Trophoblast cell (in vitro differentiated cells and primary cell): ENCODE measurements around the gene GOLGA6L10.
"Not testable (repeated sequence)": the region's sequence is repeated elsewhere in the genome, so short reads cannot be mapped to it uniquely, and the experiment has no call there.

Source experiments
- DNase-seq, 2 donors: peaks; one replicate each; pipeline ENCODE4 v3.0.0-alpha.2; 2016
- H2AFZ ChIP-seq: 2 replicates; pipeline ENCODE4 v1.6.1; 2013; ENCODE audit warnings: low read length, moderate library complexity, mild to moderate bottlenecking; ENCODE audit not compliant: insufficient read depth, poor library complexity
- H2AK5ac ChIP-seq: 2 replicates; pipeline ENCODE4 v1.6.1; 2013; ENCODE audit warnings: mild to moderate bottlenecking, low read length
- H2BK120ac ChIP-seq: 2 replicates; pipeline ENCODE4 v1.6.1; 2013; ENCODE audit warnings: low read length, mild to moderate bottlenecking, moderate library complexity; ENCODE audit not compliant: insufficient read depth, poor library complexity
- H2BK12ac ChIP-seq: 2 replicates; pipeline ENCODE4 v1.6.1; 2013; ENCODE audit warnings: mild to moderate bottlenecking, low read length, moderate library complexity
- H2BK5ac ChIP-seq: 2 replicates; pipeline ENCODE4 v1.6.1; 2013; ENCODE audit warnings: low read length, low read depth, moderate library complexity, mild to moderate bottlenecking; ENCODE audit not compliant: poor library complexity
- H3K14ac ChIP-seq: 2 replicates; pipeline ENCODE4 v1.6.1; 2013; ENCODE audit warnings: mild to moderate bottlenecking, low read length
- H3K18ac ChIP-seq: 2 replicates; pipeline ENCODE4 v1.6.1; 2013; ENCODE audit warnings: mild to moderate bottlenecking, low read length
- H3K23ac ChIP-seq: 2 replicates; pipeline ENCODE4 v1.6.1; 2013; ENCODE audit warnings: low read length
- H3K27ac ChIP-seq: 2 replicates; pipeline ENCODE4 v1.5.1; 2013; ENCODE audit warnings: low read depth, mild to moderate bottlenecking, inconsistent platforms, low read length, moderate library complexity
- H3K27me3 ChIP-seq: 2 replicates; pipeline ENCODE4 v1.6.1; 2013; ENCODE audit warnings: inconsistent platforms, mild to moderate bottlenecking, low read length, moderate library complexity; ENCODE audit not compliant: insufficient read depth
- H3K36me3 ChIP-seq, 2 experiments: 1 replicate in 1 of 2; 2 replicates in 1 of 2; pipeline ENCODE4 v1.6.1; 2013; ENCODE audit warnings: low read length in 2 of 2, mild to moderate bottlenecking in 2 of 2, moderate library complexity in 1 of 2; ENCODE audit not compliant: insufficient read depth in 2 of 2, control insufficient read depth in 1 of 2
- H3K4ac ChIP-seq: 2 replicates; pipeline ENCODE4 v1.6.1; 2013; ENCODE audit warnings: low read depth, mild to moderate bottlenecking, low read length, moderate library complexity
- H3K4me1 ChIP-seq, 2 experiments: 1 replicate in 1 of 2; 2 replicates in 1 of 2; pipeline ENCODE4 v1.6.1; 2013; ENCODE audit warnings: low read length in 2 of 2, mild to moderate bottlenecking in 2 of 2, moderate library complexity in 1 of 2; ENCODE audit not compliant: insufficient read depth in 2 of 2, control insufficient read depth in 1 of 2
- H3K4me2 ChIP-seq: 2 replicates; pipeline ENCODE4 v1.6.1; 2013; ENCODE audit warnings: inconsistent platforms, mild to moderate bottlenecking, low read length, moderate library complexity
- H3K4me3 ChIP-seq: 2 replicates; pipeline ENCODE4 v1.5.1; 2013; ENCODE audit warnings: mild to moderate bottlenecking, low read depth, low read length, inconsistent platforms
- H3K79me1 ChIP-seq: one replicate; pipeline ENCODE4 v1.6.1; 2013; ENCODE audit warnings: low read length
- H3K79me2 ChIP-seq: 2 replicates; pipeline ENCODE4 v1.6.1; 2013; ENCODE audit warnings: low read length, mild to moderate bottlenecking; ENCODE audit not compliant: control insufficient read depth, insufficient read depth, poor library complexity
- H3K9ac ChIP-seq: 2 replicates; pipeline ENCODE4 v1.6.1; 2013; ENCODE audit warnings: mild to moderate bottlenecking, low read length
- H3K9me3 ChIP-seq: 2 replicates; pipeline ENCODE4 v1.6.1; 2013; ENCODE audit warnings: low read depth, mild to moderate bottlenecking, control low read depth, inconsistent platforms, low read length; ENCODE audit not compliant: insufficient read depth
- H4K12ac ChIP-seq: 2 replicates; pipeline ENCODE4 v1.6.1; 2013; ENCODE audit warnings: low read depth, mild to moderate bottlenecking, low read length, moderate library complexity
- H4K8ac ChIP-seq: 2 replicates; pipeline ENCODE4 v1.6.1; 2013; ENCODE audit warnings: low read depth, mild to moderate bottlenecking, low read length, moderate library complexity
- H4K91ac ChIP-seq: one replicate; pipeline ENCODE4 v1.6.1; 2013; ENCODE audit warnings: low read depth, mild to moderate bottlenecking, low read length, moderate library complexity
- WGBS: extraction: QIAGEN DNeasy Blood & Tissue Kit; methylation state at CpG from one replicate; pipeline ENCODE4 v1.1.7; 2013; ENCODE audit warnings: missing lambda C conversion rate; ENCODE audit not compliant: insufficient read length, insufficient coverage; ENCODE audit errors: extremely low coverage; 5-methylcytosine and 5-hydroxymethylcytosine counted together

The GOLGA6L10 gene

GRCh38 chr15:82320861-82321260 is 28.4 kb downstream of the GOLGA6L10 start:
- not testable (repeated sequence) for H4K12ac ChIP-seq, H3K27ac ChIP-seq, H3K18ac ChIP-seq, H3K9ac ChIP-seq, H3K4me1 ChIP-seq, H2BK5ac ChIP-seq, H2AK5ac ChIP-seq, H3K9me3 ChIP-seq, H3K4me2 ChIP-seq, H3K79me1 ChIP-seq, H2BK12ac ChIP-seq, H3K4me3 ChIP-seq, H3K27me3 ChIP-seq, H2AFZ ChIP-seq, H4K91ac ChIP-seq, H4K8ac ChIP-seq, H3K79me2 ChIP-seq, H2BK120ac ChIP-seq, H3K14ac ChIP-seq, H3K36me3 ChIP-seq, DNase-seq, H3K4ac ChIP-seq, H3K23ac ChIP-seq
- no CpG with 5 or more reads among the region's 6 CpGs for WGBS

DNA sequence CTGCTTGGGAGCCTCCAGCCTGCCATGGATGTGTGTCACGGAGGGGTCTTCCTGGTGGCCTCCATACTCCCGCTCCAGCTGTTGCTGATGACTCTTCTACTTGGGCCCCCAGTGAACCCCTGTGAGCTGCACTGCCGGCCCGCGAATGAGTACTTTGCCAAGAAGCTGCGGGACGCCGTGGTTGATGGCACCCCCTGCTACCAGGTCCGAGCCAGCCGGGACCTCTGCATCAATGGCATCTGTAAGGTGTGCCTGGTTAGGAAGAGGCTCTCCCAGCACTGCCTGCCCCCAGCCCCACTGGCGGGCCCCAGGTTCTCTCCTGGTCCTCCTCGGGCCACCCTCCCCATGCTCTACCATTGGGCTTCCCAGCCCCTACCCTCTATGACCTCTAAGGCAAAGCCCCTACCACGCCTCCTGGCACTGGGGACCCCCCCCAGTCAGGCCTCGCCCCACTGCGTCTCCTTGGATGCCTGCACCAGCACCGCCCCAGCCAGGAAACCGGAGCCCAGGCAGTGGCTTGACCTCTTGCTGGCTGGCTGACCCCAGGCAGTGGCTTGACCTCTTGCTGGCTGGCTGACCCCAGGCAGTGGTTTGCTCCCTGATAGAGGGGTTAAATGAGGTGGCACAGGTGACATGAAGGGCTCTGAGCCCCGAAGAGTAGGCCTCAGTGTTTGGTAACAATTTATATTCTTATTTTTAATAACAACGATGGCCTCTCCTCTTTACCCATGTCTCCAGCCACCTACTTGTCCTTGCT is 29.6 kb downstream of the GOLGA6L10 start:
- H2AK5ac ChIP-seq, H3K4me1 ChIP-seq, DNase-seq, H3K27ac ChIP-seq, H3K23ac ChIP-seq, H4K8ac ChIP-seq, H2AFZ ChIP-seq, H3K18ac ChIP-seq, H2BK12ac ChIP-seq, H2BK5ac ChIP-seq, H3K27me3 ChIP-seq, H2BK120ac ChIP-seq, H3K36me3 ChIP-seq, H3K9ac ChIP-seq, H3K4ac ChIP-seq, H3K14ac ChIP-seq, H3K9me3 ChIP-seq, H3K79me2 ChIP-seq, H4K12ac ChIP-seq, H3K4me3 ChIP-seq, H3K4me2 ChIP-seq, H3K79me1 ChIP-seq, H4K91ac ChIP-seq: not testable (repeated sequence)
- WGBS, result no CpG with 5 or more reads among the region's 19 CpGs

DNA sequence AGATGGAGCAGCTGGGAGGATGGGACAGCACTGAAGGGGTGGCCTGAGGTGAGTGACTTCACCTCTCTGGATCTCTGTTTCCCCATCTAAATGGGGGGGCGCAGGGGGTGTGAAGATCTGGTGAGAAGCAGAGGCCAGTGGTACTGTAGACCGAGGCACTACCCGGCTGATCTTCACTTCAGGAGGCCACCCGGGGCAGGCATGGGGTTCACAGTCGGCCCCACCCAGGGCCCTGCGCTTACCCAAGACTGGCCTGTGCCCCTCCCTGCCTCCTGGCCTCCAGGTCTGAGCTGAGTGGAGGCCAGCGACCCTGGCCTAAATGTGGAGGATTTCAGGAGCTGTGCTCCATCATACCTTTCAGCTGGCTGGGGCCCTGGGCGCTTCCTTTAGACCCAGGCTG is 31.0 kb downstream of the GOLGA6L10 start:
- H3K4me3 ChIP-seq, H3K23ac ChIP-seq, H2BK120ac ChIP-seq, H3K14ac ChIP-seq, H3K9ac ChIP-seq, H4K12ac ChIP-seq, H3K27ac ChIP-seq, H3K4me2 ChIP-seq, H4K8ac ChIP-seq, H3K4me1 ChIP-seq, H3K36me3 ChIP-seq, H2BK5ac ChIP-seq, H3K27me3 ChIP-seq, H3K79me2 ChIP-seq, H2BK12ac ChIP-seq, H3K9me3 ChIP-seq, H3K79me1 ChIP-seq, H3K4ac ChIP-seq, H2AFZ ChIP-seq, DNase-seq, H4K91ac ChIP-seq, H2AK5ac ChIP-seq, H3K18ac ChIP-seq: not testable (repeated sequence)
- no CpG with 5 or more reads among the region's 8 CpGs for WGBS

DNA sequence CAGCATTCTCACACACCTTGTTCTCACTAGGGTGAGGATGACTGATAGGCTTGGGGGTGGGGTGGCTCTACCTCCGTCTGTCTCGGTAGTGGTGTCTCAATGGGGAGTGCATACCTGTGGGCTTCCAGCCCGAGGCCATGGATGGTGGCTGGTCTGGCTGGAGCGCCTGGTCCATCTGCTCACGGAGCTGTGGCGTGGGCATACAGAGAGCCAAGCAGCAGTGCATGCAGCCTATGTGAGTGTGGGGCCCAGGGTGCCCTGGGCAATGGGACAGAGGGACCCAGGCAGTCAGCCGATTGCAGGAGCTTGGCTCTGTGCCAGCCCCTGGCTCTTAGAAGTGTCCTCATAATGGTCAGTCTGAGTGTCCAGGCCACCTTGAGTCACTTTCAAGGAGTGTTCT is 31.8 kb downstream of the GOLGA6L10 start:
- peak; percentile 46 to 63 for DNase-seq
- not testable (repeated sequence) for H3K9me3 ChIP-seq, H3K23ac ChIP-seq, H3K36me3 ChIP-seq, H3K14ac ChIP-seq, H2AFZ ChIP-seq, H4K91ac ChIP-seq, H2BK12ac ChIP-seq, H3K27me3 ChIP-seq, H3K79me2 ChIP-seq, H3K4me2 ChIP-seq, H3K9ac ChIP-seq, H3K18ac ChIP-seq, H2AK5ac ChIP-seq, H4K8ac ChIP-seq, H4K12ac ChIP-seq, H3K27ac ChIP-seq, H3K4me1 ChIP-seq, H2BK5ac ChIP-seq, H3K4ac ChIP-seq, H3K79me1 ChIP-seq, H2BK120ac ChIP-seq
- peak overlapping the region; percentile 28 for H3K4me3 ChIP-seq
- no CpG with 5 or more reads among the region's 7 CpGs for WGBS
